ENCODE measurements around the gene SPRYD7.

SPRYD7 gene

DNA sequence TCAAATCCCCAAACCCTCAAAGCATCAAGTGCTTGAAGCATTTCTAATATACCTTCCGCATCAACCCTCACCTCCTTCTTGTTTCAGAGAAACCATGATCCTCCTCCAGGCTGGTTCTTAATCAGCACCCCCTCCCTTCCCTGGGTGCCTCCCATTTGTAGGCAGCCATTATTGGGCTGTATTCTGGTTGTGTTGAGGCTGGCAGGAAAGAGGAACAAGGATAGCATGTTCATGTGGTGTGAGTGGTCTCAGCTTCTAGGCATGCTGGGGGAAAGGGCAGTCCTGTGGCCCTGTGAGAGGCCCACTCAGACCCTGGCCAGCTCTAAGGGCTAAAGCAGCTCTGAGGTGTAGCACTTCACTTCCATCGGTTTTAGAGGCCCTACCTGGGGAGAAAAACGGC, 41.9 kb upstream of the SPRYD7 start:
- Histone ChIP-seq H3K36me3 (ENCODE audit: control insufficient read depth, low read length) (no peaks in the 10 kb centered on the region), H3K4me3 (ENCODE audit: low read length) (no peak overlapping the region), H3K27me3 (ENCODE audit: control insufficient read depth, low read length) (no peaks in the 10 kb centered on the region), H3K27ac (ENCODE audit: low read depth, low read length) (no peak overlapping the region), H3F3A (ENCODE audit: control insufficient read depth, insufficient read depth) (no peaks in the 10 kb centered on the region), H4K20me1 (ENCODE audit: control insufficient read depth, insufficient read depth, low read depth, low read length) (no peaks in the 10 kb centered on the region), H3K4me1 (ENCODE audit: control insufficient read depth, low read length) (peaks cover 12% of the 10 kb centered on the region), H3K9me2 (replicated peaks; ENCODE audit: control insufficient read depth, low read length) (no peaks in the 10 kb centered on the region), H3K9me3 (ENCODE audit: control insufficient read depth, insufficient read depth, low read length) (no peaks in the 10 kb centered on the region), H3K79me2 (ENCODE audit: control insufficient read depth, low read length) (no peaks in the 10 kb centered on the region), H3K4me2 (ENCODE audit: low read length) (no peak overlapping the region)
- TF ChIP-seq EZH2phosphoT487 (IDR thresholded peaks at IDR 0.05; ENCODE audit: borderline replicate concordance, low read length) = no peak
- TF ChIP-seq, protein P1, sequence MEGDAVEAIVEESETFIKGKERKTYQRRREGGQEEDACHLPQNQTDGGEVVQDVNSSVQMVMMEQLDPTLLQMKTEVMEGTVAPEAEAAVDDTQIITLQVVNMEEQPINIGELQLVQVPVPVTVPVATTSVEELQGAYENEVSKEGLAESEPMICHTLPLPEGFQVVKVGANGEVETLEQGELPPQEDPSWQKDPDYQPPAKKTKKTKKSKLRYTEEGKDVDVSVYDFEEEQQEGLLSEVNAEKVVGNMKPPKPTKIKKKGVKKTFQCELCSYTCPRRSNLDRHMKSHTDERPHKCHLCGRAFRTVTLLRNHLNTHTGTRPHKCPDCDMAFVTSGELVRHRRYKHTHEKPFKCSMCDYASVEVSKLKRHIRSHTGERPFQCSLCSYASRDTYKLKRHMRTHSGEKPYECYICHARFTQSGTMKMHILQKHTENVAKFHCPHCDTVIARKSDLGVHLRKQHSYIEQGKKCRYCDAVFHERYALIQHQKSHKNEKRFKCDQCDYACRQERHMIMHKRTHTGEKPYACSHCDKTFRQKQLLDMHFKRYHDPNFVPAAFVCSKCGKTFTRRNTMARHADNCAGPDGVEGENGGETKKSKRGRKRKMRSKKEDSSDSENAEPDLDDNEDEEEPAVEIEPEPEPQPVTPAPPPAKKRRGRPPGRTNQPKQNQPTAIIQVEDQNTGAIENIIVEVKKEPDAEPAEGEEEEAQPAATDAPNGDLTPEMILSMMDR (IDR thresholded peaks at IDR 0.05; ENCODE audit: low read depth, low read length, poor library complexity, severe bottlenecking) = no peak

DNA sequence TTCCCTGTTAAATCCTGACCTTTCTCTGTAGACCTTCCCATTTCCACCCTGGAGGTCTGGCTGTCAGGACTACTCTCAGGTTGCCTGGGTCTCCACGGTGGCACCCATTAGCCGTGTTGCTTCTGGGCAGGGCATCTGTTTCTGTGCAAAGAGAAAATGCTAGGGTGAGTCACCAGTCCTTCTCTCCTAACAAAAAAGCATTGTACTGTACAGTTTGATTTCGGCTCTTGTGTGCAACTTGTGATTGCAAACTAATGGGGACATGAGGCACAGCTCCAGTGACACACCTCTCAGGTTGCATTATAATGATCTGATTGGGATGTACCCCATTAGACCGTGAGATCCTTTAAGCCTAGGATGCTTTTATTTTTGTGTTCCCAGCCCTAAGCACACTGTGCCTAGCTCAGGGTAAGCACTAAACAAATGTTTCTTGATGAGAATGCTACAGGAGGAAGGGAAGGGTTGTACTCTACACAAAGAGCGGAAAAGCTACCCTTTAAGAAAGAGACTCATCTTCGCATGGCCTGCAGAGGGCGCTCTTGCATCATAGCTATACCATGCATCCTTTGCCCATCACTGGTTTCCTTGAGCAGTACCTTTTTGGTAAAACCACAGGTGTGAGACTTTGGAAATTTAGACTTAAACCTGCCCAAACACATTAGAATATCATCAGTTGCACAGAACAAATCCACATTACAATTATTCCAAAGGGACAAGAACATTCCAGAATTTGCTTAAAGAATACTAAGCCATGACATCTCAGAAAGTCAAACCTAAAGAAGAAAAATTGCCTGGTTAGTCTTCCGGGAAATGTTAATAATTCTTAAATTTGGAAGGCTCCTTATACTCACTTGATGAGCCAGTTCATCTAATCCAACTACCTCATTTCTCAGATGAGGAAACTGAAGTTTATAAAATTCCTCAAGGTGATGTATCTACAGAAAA, 40.4 kb upstream of the SPRYD7 start:
- Histone ChIP-seq H3K79me2 (ENCODE audit: control insufficient read depth, low read length) (no peaks in the 10 kb centered on the region), H3K9me2 (replicated peaks; ENCODE audit: control insufficient read depth, low read length) (no peaks in the 10 kb centered on the region), H3K9me3 (ENCODE audit: control insufficient read depth, insufficient read depth, low read length) (no peaks in the 10 kb centered on the region), H3K36me3 (ENCODE audit: control insufficient read depth, low read length) (no peaks in the 10 kb centered on the region), H3K4me1 (ENCODE audit: control insufficient read depth, low read length) (peaks cover 12% of the 10 kb centered on the region), H3K27ac (ENCODE audit: low read depth, low read length) (no peak overlapping the region), H4K20me1 (ENCODE audit: control insufficient read depth, insufficient read depth, low read depth, low read length) (no peaks in the 10 kb centered on the region), H3F3A (ENCODE audit: control insufficient read depth, insufficient read depth) (no peaks in the 10 kb centered on the region), H3K4me2 (ENCODE audit: low read length) (no peak overlapping the region), H3K4me3 (ENCODE audit: low read length) (no peak overlapping the region), H3K27me3 (ENCODE audit: control insufficient read depth, low read length) (no peaks in the 10 kb centered on the region)
- TF ChIP-seq EZH2phosphoT487 (IDR thresholded peaks at IDR 0.05; ENCODE audit: borderline replicate concordance, low read length) = no peak
- TF ChIP-seq, protein P1 (IDR thresholded peaks at IDR 0.05; ENCODE audit: low read depth, low read length, poor library complexity, severe bottlenecking) = peak; percentile 97

DNA sequence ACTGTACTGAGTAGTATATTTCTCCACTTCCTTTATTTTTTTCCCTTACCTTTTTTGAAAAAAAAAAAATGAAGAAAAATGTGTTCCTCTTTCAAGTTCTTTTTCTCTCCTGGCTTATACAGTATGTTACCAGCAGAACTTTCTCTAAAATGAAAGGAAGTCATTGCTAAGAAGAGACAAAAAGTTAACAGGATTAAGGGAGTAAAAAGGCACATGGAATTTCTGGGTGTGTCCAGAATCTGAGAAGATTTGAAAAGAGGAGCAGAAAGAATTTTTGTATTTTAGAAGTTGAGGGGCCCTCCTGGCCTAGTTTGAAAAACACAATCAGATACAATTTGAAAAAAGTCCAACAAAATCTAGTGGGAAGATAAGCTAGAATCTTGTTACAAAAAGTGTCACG, 39.7 kb upstream of the SPRYD7 start:
- no peaks in the 10 kb centered on the region for H3K27me3 ChIP-seq (ENCODE audit: control insufficient read depth, low read length)
- no peaks in the 10 kb centered on the region for H3K9me3 ChIP-seq (ENCODE audit: control insufficient read depth, insufficient read depth, low read length)
- no peak overlapping the region for H3K4me3 ChIP-seq (ENCODE audit: low read length)
- no peaks in the 10 kb centered on the region for H3K79me2 ChIP-seq (ENCODE audit: control insufficient read depth, low read length)
- no peak for TF ChIP-seq EZH2phosphoT487 (IDR thresholded peaks at IDR 0.05; ENCODE audit: borderline replicate concordance, low read length)
- TF ChIP-seq, protein P1 (IDR thresholded peaks at IDR 0.05; ENCODE audit: low read depth, low read length, poor library complexity, severe bottlenecking) = no peak
- H3F3A ChIP-seq (ENCODE audit: control insufficient read depth, insufficient read depth) = no peaks in the 10 kb centered on the region
- H3K4me1 ChIP-seq (ENCODE audit: control insufficient read depth, low read length) = peaks cover 12% of the 10 kb centered on the region
- H3K9me2 ChIP-seq (replicated peaks; ENCODE audit: control insufficient read depth, low read length) = no peaks in the 10 kb centered on the region
- no peak overlapping the region for H3K27ac ChIP-seq (ENCODE audit: low read depth, low read length)
- no peaks in the 10 kb centered on the region for H4K20me1 ChIP-seq (ENCODE audit: control insufficient read depth, insufficient read depth, low read depth, low read length)
- no peaks in the 10 kb centered on the region for H3K36me3 ChIP-seq (ENCODE audit: control insufficient read depth, low read length)
- no peak overlapping the region for H3K4me2 ChIP-seq (ENCODE audit: low read length)
